NCI-H146 (cell line): ENCODE data around the gene SPATA31A6.
"Not testable (repeated sequence)": the region's sequence is repeated elsewhere in the genome, so short reads cannot be mapped to it uniquely, and the experiment has no call there.

Experiments
- DNase-seq: peaks from one replicate; lab custom pipeline; 2025; lab: John Stamatoyannopoulos, UW

The SPATA31A6 gene

GRCh38 chr9:42183359-42183758, at the start of gene SPATA31A6:
TSS of gene SPATA31A6 (plus strand) at chr9:42183659. CDS start at chr9:42183688, 29 bp downstream.
- not testable (repeated sequence) for DNase-seq

DNA sequence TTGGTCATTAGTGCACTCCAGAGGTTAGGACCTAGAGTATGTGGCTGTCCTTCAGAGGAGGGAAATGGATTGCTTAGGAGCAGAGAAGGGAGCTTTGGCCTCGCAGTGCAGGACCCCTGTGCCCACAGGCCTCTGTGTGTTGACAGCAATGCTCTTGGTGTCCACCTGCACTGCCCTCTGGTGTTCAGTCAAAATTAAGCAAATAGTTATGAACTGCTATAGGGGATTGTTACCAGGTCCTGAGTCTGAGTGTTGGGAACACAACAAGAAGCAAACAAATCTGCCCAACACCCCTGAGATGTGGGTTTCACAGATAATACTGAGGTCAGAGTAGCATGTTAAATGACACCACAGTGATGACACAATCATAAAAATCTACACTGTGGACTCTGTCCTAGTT, 23.2 kb upstream of the SPATA31A6 start:
- peak; percentile 30 for DNase-seq

- not testable (repeated sequence) for DNase-seq
These were observed 36.4 kb downstream of the SPATA31A6 start for GRCh38 chr9:42219861-42220260.

- DNase-seq, result not testable (repeated sequence)
These were observed 39.8 kb downstream of the SPATA31A6 start for GRCh38 chr9:42223230-42223629.

DNA sequence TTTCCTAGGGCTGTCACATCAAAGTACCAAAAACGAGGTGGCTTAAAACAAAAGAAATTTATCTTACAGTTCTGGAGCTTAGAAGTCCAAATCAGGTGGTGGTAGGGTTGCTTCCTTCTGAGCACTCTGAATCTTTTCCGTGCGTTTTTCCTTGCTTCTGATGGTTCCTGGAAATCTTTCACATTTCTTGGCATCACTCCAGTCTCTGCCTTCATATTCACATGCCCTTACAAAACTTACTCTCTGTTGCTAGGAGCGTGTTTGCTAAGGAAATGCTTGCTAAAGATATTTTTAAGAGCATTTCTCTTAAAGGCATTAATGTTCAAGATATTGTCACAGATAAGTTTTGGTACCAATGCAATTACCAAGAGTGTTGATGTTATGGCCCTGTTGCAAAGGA, 49.6 kb downstream of the SPATA31A6 start:
- DNase-seq, result not testable (repeated sequence)

DNA sequence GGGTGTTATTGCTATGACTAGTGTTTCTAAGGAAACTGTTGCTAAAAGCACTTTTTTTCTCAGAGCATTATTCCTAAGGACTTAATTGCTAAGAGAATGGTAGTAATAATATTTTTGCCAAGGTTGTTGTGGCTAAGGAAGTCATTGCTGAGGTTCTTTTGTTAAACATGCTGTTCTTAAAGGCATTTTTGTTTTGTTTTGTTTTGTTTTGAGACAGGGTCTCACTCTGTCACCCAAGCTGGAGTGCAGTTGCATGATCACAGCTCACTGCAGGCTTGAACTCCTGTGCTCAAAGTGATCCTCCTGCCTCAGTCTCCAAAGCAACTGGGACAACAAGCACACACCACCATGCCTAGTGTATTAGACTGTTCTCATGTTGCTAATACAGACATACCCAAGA, 51.2 kb downstream of the SPATA31A6 start:
- not testable (repeated sequence) for DNase-seq

DNA sequence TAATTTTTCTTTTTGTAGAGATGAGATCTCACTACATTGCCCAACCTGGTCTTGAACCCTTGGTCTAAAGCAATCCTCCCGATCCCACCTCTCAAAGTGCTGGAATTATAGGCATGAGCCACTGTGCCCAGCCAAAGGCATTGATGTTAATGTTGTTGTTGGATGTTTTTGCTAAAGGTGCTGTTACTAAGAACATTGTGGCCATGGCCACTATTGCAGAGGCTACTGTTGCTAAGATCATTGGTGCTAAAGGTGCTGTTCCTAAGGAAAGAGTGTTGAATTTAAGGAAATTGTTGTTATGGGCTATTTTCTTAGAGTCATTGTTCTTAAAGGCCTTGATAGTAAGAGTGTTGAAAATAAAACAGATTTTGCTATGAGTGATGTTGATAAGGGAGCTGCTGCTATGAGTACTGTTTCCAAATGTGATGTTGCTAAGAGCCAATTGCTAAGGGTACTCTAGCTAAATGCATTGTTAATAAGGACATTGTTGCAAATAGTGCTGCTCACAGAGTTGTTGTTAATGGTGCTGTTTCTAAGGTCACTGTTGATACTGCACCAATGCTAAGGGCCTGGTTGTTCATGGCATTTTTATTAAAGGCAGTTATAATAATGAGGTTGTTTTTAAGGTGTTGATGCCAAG, 52.0 kb downstream of the SPATA31A6 start:
- DNase-seq, result not testable (repeated sequence)

GRCh38 chr9:42236097-42236496, 52.6 kb downstream of the SPATA31A6 start:
- not testable (repeated sequence) for DNase-seq

GRCh38 chr9:42237381-42237780, 53.9 kb downstream of the SPATA31A6 start:
- DNase-seq, result not testable (repeated sequence)

- DNase-seq, result not testable (repeated sequence)
These were observed 55.4 kb downstream of the SPATA31A6 start for GRCh38 chr9:42238862-42239261.
